GM23338 (cell line): ENCODE data around the gene SPON2. TPM values are rescaled to one million over a fixed set of nuclear protein-coding genes. Genes with fewer than 3 reads are reported as not detected.

Experiments used
- ATAC-seq: fragments of 200-7000 bp; cut with Tn5 transposase; 3 replicates; pipeline ENCODE4 v1.9.1; 2020
- DNase-seq: peaks from one replicate; pipeline ENCODE4 v3.0.0-alpha.2; 2015; ENCODE audit warnings: low spot score
- H2AFZ ChIP-seq: fragments of 200-600 bp; sonication (generic); 2 replicates; pipeline ENCODE4 v1.8.0; 2016; ENCODE audit warnings: antibody characterized with exemption, mild to moderate bottlenecking, moderate library complexity
- H3F3A ChIP-seq: fragments of 200-600 bp; sonication (generic); replicated peaks from 2 replicates; pipeline ENCODE4 v1.8.0; 2017; ENCODE audit warnings: antibody characterized with exemption, mixed run types, low read depth
- H3K27ac ChIP-seq: fragments of 200-600 bp; sonication (generic); 2 replicates; pipeline ENCODE4 v1.6.1; 2016; ENCODE audit warnings: low read depth
- H3K27me3 ChIP-seq: fragments of 200-600 bp; sonication (generic); 2 replicates; pipeline ENCODE4 v1.8.0; 2016; ENCODE audit warnings: mild to moderate bottlenecking, mixed run types, moderate library complexity; ENCODE audit not compliant: insufficient read depth
- H3K36me3 ChIP-seq: fragments of 200-600 bp; sonication (generic); 2 replicates; pipeline ENCODE4 v1.8.0; 2016; ENCODE audit warnings: mild to moderate bottlenecking; ENCODE audit not compliant: insufficient read depth
- H3K4me1 ChIP-seq: fragments of 200-600 bp; sonication (generic); 2 replicates; pipeline ENCODE4 v1.8.0; 2016; ENCODE audit warnings: mild to moderate bottlenecking, moderate library complexity; ENCODE audit not compliant: insufficient read depth
- H3K4me2 ChIP-seq: fragments of 200-600 bp; sonication (generic); 2 replicates; pipeline ENCODE4 v1.7.1; 2017; ENCODE audit warnings: mixed run types
- H3K4me3 ChIP-seq: fragments of 200-600 bp; sonication (generic); 2 replicates; pipeline ENCODE4 v1.6.1; 2016; ENCODE audit warnings: mixed run types
- H3K79me2 ChIP-seq: fragments of 200-600 bp; sonication (generic); replicated peaks from 2 replicates; pipeline ENCODE4 v1.8.0; 2017; ENCODE audit warnings: mild to moderate bottlenecking; ENCODE audit not compliant: insufficient read depth
- H3K9me2 ChIP-seq: fragments of 200-600 bp; sonication (generic); 2 replicates; pipeline ENCODE4 v1.8.0; 2017; ENCODE audit not compliant: insufficient read depth
- H4K20me1 ChIP-seq: fragments of 200-600 bp; sonication (generic); replicated peaks from 2 replicates; pipeline ENCODE4 v1.8.0; 2017; ENCODE audit warnings: mild to moderate bottlenecking; ENCODE audit not compliant: insufficient read depth
- H3K27ac Mint-ChIP-seq: 2 replicates; pipeline ENCODE4 v1.8.0; 2020; ENCODE audit warnings: inconsistent platforms, mild to moderate bottlenecking, moderate library complexity, mixed read lengths
- H3K27me3 Mint-ChIP-seq: 3 replicates; pipeline ENCODE4 v1.8.0; 2022; ENCODE audit warnings: low read depth, mild to moderate bottlenecking, moderate library complexity, mixed read lengths, inconsistent platforms; ENCODE audit not compliant: insufficient read depth, poor library complexity
- H3K36me3 Mint-ChIP-seq: 3 replicates; pipeline ENCODE4 v1.8.0; 2021; ENCODE audit warnings: low read depth, mild to moderate bottlenecking, inconsistent platforms, moderate library complexity, mixed read lengths
- H3K4me1 Mint-ChIP-seq: 3 replicates; pipeline ENCODE4 v1.8.0; 2020; ENCODE audit warnings: mild to moderate bottlenecking, inconsistent platforms, mixed read lengths
- H3K4me3 Mint-ChIP-seq: 3 replicates; pipeline ENCODE4 v1.8.0; 2021; ENCODE audit warnings: moderate library complexity, mild to moderate bottlenecking, inconsistent platforms, mixed read lengths
- H3K9me3 Mint-ChIP-seq: 3 replicates; pipeline ENCODE4 v1.8.0; 2020; ENCODE audit warnings: moderate library complexity, mild to moderate bottlenecking, inconsistent platforms, mixed read lengths
- CREB1 ChIP-seq: fragments of 250-450 bp; sonication (Bioruptor Pico); IDR thresholded peaks from 2 replicates; pipeline ENCODE4 v1.5.0; 2020; ENCODE audit warnings: low read depth, mild to moderate bottlenecking, moderate library complexity
- EZH2 ChIP-seq: fragments of 200-600 bp; sonication (generic); IDR thresholded peaks from one replicate; pipeline ENCODE4 v1.8.0; 2017; ENCODE audit warnings: antibody characterized with exemption, mild to moderate bottlenecking, low read depth; ENCODE audit not compliant: unreplicated experiment
- EZH2phosphoT487 ChIP-seq: fragments of 200-600 bp; sonication (generic); IDR thresholded peaks from one replicate; pipeline ENCODE4 v1.8.1; 2018; ENCODE audit warnings: antibody characterized with exemption; ENCODE audit not compliant: unreplicated experiment
- JUNB ChIP-seq: IDR thresholded peaks from one replicate; pipeline ENCODE4 v1.6.1; 2016; ENCODE audit warnings: antibody characterized with exemption; ENCODE audit not compliant: unreplicated experiment
- NANOG ChIP-seq: IDR thresholded peaks from 2 replicates; pipeline ENCODE4 v1.6.1; 2016; ENCODE audit warnings: antibody characterized with exemption, borderline replicate concordance
- POLR2AphosphoS5 ChIP-seq: IDR thresholded peaks from 2 replicates; pipeline ENCODE4 v1.6.1; 2016; ENCODE audit warnings: antibody characterized with exemption, low read depth
- STAT1 ChIP-seq: IDR thresholded peaks from one replicate; pipeline ENCODE4 v1.6.1; 2016; ENCODE audit warnings: antibody characterized with exemption; ENCODE audit not compliant: unreplicated experiment
- ZNF114 ChIP-seq: fragments of 250-450 bp; sonication (Bioruptor Pico); IDR thresholded peaks from 2 replicates; pipeline ENCODE4 v1.5.0; 2020; ENCODE audit warnings: mild to moderate bottlenecking, moderate library complexity
- ZNF331 ChIP-seq: fragments of 250-450 bp; sonication (Bioruptor Pico); IDR thresholded peaks from 2 replicates; pipeline ENCODE4 v1.5.0; 2020; ENCODE audit warnings: low read depth, mild to moderate bottlenecking, moderate library complexity
- polyA plus RNA-seq: library from polyadenylated mRNA; unstranded; fragments of >200 nt; fragmentation: Nextera tagmentation; extraction: Ambion mirVana; gene quantifications from 2 replicates; pipeline ENCODE4 v1.2.1, GENCODE V29; 2016
- total RNA-seq: library from RNA; depleted of rRNA; stranded (reverse); fragments of >200 nt; shearing (Covaris generic); gene quantifications from 2 replicates; pipeline ENCODE4 v1.2.3, GENCODE V29; 2014
- TF ChIP-seq, protein P1 (sequence below): IDR thresholded peaks from one replicate; pipeline ENCODE4 v1.6.1; 2018; ENCODE audit warnings: antibody characterized with exemption; ENCODE audit not compliant: unreplicated experiment
- TF ChIP-seq, protein P2 (sequence below): IDR thresholded peaks from 2 replicates; pipeline ENCODE4 v1.6.1; 2016; ENCODE audit warnings: antibody characterized with exemption
- TF ChIP-seq, protein P3 (sequence below), 2 experiments: fragments of 200-600 bp in 1 of 2; sonication (generic) in 1 of 2; conservative IDR thresholded peaks; 2 replicates each; pipeline versions ENCODE4 v1.5.1 to v1.6.1; 2016 to 2017; ENCODE audit warnings: antibody characterized with exemption in 2 of 2, low read depth in 2 of 2, mild to moderate bottlenecking in 2 of 2, moderate library complexity in 1 of 2
- TF ChIP-seq, protein P4 (sequence below): fragments of 250-450 bp; sonication (Bioruptor Pico); IDR thresholded peaks from 2 replicates; pipeline ENCODE4 v1.5.0; 2020; ENCODE audit warnings: mild to moderate bottlenecking, moderate library complexity

The SPON2 gene
- total and polyA plus RNA-seq, 2 experiments from 2014 or later = 2.1 to 2.4 TPM

DNA sequence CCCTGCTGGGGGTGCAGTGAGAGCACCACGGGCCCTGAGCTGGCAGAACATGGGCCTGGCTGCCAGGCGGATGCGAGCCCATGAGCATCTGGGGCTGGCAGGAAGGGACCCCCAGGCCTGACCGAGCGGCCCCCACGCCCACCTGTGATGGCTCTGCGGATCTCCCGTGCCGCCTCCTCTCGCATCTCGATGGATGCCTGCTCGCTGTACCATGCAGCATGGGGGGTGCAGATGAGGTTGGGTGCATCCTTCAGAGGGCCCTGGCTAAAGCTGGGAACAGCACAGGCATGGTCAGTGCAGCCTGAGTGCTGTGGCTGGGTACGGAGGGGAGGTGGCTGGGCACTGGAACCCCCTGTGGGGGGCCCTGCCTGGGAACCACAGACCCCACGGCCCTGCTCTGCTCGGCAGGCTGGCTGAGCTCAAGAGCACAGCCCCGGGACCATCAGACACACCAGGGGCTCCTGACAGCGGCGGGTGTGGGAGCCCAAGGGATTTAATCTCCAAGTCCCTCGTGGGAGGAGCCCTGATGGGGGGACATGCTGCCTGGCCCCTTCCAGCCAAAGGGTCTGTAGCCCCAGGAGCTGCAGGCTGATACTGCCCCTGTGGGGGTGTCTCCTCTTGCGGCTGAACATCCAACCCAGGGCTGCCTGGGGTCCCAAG lies 41.1 kb upstream of the SPON2 start:
- ATAC-seq = no peak
- no peak overlapping the region for H3K4me3 Mint-ChIP-seq

More for the DNA sequence above, 41.1 kb upstream of the SPON2 start:
- H3K79me2 ChIP-seq = no peaks in the 10 kb centered on the region
- H3K9me2 ChIP-seq = no peaks in the 10 kb centered on the region
- no peak overlapping the region for H3K27ac ChIP-seq
- no peak for DNase-seq
- H3K4me2 ChIP-seq = no peak overlapping the region
- TF ChIP-seq STAT1 (no peak), NANOG (no peak), JUNB (no peak), CREB1 (no peak), EZH2 (no peak), ZNF114 (CRISPR knock-in tag) (no peak), EZH2phosphoT487 (no peak), POLR2AphosphoS5 (no peak), ZNF331 (no peak)
- TF ChIP-seq, protein P1, sequence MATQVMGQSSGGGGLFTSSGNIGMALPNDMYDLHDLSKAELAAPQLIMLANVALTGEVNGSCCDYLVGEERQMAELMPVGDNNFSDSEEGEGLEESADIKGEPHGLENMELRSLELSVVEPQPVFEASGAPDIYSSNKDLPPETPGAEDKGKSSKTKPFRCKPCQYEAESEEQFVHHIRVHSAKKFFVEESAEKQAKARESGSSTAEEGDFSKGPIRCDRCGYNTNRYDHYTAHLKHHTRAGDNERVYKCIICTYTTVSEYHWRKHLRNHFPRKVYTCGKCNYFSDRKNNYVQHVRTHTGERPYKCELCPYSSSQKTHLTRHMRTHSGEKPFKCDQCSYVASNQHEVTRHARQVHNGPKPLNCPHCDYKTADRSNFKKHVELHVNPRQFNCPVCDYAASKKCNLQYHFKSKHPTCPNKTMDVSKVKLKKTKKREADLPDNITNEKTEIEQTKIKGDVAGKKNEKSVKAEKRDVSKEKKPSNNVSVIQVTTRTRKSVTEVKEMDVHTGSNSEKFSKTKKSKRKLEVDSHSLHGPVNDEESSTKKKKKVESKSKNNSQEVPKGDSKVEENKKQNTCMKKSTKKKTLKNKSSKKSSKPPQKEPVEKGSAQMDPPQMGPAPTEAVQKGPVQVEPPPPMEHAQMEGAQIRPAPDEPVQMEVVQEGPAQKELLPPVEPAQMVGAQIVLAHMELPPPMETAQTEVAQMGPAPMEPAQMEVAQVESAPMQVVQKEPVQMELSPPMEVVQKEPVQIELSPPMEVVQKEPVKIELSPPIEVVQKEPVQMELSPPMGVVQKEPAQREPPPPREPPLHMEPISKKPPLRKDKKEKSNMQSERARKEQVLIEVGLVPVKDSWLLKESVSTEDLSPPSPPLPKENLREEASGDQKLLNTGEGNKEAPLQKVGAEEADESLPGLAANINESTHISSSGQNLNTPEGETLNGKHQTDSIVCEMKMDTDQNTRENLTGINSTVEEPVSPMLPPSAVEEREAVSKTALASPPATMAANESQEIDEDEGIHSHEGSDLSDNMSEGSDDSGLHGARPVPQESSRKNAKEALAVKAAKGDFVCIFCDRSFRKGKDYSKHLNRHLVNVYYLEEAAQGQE = no peak
- TF ChIP-seq, protein P2, sequence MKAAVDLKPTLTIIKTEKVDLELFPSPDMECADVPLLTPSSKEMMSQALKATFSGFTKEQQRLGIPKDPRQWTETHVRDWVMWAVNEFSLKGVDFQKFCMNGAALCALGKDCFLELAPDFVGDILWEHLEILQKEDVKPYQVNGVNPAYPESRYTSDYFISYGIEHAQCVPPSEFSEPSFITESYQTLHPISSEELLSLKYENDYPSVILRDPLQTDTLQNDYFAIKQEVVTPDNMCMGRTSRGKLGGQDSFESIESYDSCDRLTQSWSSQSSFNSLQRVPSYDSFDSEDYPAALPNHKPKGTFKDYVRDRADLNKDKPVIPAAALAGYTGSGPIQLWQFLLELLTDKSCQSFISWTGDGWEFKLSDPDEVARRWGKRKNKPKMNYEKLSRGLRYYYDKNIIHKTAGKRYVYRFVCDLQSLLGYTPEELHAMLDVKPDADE = no peak
- TF ChIP-seq, protein P3, sequence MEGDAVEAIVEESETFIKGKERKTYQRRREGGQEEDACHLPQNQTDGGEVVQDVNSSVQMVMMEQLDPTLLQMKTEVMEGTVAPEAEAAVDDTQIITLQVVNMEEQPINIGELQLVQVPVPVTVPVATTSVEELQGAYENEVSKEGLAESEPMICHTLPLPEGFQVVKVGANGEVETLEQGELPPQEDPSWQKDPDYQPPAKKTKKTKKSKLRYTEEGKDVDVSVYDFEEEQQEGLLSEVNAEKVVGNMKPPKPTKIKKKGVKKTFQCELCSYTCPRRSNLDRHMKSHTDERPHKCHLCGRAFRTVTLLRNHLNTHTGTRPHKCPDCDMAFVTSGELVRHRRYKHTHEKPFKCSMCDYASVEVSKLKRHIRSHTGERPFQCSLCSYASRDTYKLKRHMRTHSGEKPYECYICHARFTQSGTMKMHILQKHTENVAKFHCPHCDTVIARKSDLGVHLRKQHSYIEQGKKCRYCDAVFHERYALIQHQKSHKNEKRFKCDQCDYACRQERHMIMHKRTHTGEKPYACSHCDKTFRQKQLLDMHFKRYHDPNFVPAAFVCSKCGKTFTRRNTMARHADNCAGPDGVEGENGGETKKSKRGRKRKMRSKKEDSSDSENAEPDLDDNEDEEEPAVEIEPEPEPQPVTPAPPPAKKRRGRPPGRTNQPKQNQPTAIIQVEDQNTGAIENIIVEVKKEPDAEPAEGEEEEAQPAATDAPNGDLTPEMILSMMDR (conservative IDR thresholded peaks at IDR 0.05; ENCODE audit: low read depth in 2 of 2) = no peak
- TF ChIP-seq, protein P4, sequence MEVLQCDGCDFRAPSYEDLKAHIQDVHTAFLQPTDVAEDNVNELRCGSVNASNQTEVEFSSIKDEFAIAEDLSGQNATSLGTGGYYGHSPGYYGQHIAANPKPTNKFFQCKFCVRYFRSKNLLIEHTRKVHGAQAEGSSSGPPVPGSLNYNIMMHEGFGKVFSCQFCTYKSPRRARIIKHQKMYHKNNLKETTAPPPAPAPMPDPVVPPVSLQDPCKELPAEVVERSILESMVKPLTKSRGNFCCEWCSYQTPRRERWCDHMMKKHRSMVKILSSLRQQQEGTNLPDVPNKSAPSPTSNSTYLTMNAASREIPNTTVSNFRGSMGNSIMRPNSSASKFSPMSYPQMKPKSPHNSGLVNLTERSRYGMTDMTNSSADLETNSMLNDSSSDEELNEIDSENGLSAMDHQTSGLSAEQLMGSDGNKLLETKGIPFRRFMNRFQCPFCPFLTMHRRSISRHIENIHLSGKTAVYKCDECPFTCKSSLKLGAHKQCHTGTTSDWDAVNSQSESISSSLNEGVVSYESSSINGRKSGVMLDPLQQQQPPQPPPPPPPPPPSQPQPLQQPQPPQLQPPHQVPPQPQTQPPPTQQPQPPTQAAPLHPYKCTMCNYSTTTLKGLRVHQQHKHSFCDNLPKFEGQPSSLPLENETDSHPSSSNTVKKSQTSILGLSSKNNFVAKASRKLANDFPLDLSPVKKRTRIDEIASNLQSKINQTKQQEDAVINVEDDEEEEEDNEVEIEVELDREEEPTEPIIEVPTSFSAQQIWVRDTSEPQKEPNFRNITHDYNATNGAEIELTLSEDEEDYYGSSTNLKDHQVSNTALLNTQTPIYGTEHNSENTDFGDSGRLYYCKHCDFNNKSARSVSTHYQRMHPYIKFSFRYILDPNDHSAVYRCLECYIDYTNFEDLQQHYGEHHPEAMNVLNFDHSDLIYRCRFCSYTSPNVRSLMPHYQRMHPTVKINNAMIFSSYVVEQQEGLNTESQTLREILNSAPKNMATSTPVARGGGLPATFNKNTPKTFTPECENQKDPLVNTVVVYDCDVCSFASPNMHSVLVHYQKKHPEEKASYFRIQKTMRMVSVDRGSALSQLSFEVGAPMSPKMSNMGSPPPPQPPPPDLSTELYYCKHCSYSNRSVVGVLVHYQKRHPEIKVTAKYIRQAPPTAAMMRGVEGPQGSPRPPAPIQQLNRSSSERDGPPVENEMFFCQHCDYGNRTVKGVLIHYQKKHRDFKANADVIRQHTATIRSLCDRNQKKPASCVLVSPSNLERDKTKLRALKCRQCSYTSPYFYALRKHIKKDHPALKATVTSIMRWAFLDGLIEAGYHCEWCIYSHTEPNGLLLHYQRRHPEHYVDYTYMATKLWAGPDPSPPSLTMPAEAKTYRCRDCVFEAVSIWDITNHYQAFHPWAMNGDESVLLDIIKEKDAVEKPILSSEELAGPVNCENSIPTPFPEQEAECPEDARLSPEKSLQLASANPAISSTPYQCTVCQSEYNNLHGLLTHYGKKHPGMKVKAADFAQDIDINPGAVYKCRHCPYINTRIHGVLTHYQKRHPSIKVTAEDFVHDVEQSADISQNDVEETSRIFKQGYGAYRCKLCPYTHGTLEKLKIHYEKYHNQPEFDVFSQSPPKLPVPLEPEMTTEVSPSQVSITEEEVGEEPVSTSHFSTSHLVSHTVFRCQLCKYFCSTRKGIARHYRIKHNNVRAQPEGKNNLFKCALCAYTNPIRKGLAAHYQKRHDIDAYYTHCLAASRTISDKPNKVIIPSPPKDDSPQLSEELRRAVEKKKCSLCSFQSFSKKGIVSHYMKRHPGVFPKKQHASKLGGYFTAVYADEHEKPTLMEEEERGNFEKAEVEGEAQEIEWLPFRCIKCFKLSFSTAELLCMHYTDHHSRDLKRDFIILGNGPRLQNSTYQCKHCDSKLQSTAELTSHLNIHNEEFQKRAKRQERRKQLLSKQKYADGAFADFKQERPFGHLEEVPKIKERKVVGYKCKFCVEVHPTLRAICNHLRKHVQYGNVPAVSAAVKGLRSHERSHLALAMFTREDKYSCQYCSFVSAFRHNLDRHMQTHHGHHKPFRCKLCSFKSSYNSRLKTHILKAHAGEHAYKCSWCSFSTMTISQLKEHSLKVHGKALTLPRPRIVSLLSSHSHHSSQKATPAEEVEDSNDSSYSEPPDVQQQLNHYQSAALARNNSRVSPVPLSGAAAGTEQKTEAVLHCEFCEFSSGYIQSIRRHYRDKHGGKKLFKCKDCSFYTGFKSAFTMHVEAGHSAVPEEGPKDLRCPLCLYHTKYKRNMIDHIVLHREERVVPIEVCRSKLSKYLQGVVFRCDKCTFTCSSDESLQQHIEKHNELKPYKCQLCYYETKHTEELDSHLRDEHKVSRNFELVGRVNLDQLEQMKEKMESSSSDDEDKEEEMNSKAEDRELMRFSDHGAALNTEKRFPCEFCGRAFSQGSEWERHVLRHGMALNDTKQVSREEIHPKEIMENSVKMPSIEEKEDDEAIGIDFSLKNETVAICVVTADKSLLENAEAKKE (CRISPR knock-in tag) = no peak
- peaks cover 3% of the 10 kb centered on the region for H3K27me3 Mint-ChIP-seq
- no peaks in the 10 kb centered on the region for H3K4me1 ChIP-seq
- H2AFZ ChIP-seq = no peak overlapping the region
- no peak overlapping the region for H3K27ac Mint-ChIP-seq
- H3F3A ChIP-seq = no peaks in the 10 kb centered on the region
- no peaks in the 10 kb centered on the region for H3K9me3 Mint-ChIP-seq
- no peaks in the 10 kb centered on the region; the same call in 1 of the 2 replicates for H3K36me3 ChIP-seq
- H3K4me1 Mint-ChIP-seq = no peaks in the 10 kb centered on the region; the same call in 2 of the 3 replicates
- peaks cover 11% of the 10 kb centered on the region; the same call in 1 of the 2 replicates for H4K20me1 ChIP-seq
- no peak overlapping the region for H3K4me3 ChIP-seq
- peaks cover 22% of the 10 kb centered on the region for H3K36me3 Mint-ChIP-seq
- no peaks in the 10 kb centered on the region for H3K27me3 ChIP-seq
